KMS-11 (cell line): ENCODE measurements around the gene SART3.

ENCODE experiments used
- H2AFZ ChIP-seq: fragments of 200-600 bp; sonication (generic); 2 replicates; pipeline ENCODE4 v1.6.1; 2016; ENCODE audit warnings: antibody characterized with exemption, mixed run types, low read depth
- H3K27ac ChIP-seq: fragments of 200-600 bp; sonication (generic); 2 replicates; pipeline ENCODE4 v1.6.1; 2016; ENCODE audit warnings: mild to moderate bottlenecking, mixed run types
- H3K27me3 ChIP-seq: fragments of 200-600 bp; sonication (generic); 2 replicates; pipeline ENCODE4 v1.6.1; 2017; ENCODE audit warnings: mild to moderate bottlenecking, low read depth, mixed run types, moderate library complexity; ENCODE audit not compliant: insufficient read depth
- H3K36me3 ChIP-seq: fragments of 200-600 bp; sonication (generic); 2 replicates; pipeline ENCODE4 v1.6.1; 2017; ENCODE audit warnings: mild to moderate bottlenecking, mixed run types; ENCODE audit not compliant: insufficient read depth
- H3K4me1 ChIP-seq: fragments of 200-600 bp; sonication (generic); 2 replicates; pipeline ENCODE4 v1.6.1; 2016; ENCODE audit warnings: mild to moderate bottlenecking, low read depth, mixed run types; ENCODE audit not compliant: poor library complexity, severe bottlenecking
- H3K4me2 ChIP-seq: fragments of 200-600 bp; sonication (generic); 2 replicates; pipeline ENCODE4 v1.7.0; 2016; ENCODE audit warnings: mild to moderate bottlenecking, mixed run types
- H3K4me3 ChIP-seq: fragments of 200-600 bp; sonication (generic); IDR thresholded peaks from 2 replicates; pipeline ENCODE4 v1.6.1; 2017; ENCODE audit warnings: low read depth, low read length, mixed read lengths; ENCODE audit not compliant: insufficient read depth
- H3K79me2 ChIP-seq: fragments of 200-600 bp; sonication (generic); 2 replicates; pipeline ENCODE4 v1.6.1; 2016; ENCODE audit warnings: low read depth, mixed run types; ENCODE audit not compliant: insufficient read depth
- H3K9ac ChIP-seq: fragments of 200-600 bp; sonication (generic); 2 replicates; pipeline ENCODE4 v1.6.1; 2016; ENCODE audit warnings: mild to moderate bottlenecking, mixed run types
- H4K20me1 ChIP-seq: fragments of 200-600 bp; sonication (generic); 2 replicates; pipeline ENCODE4 v1.6.1; 2016; ENCODE audit warnings: mild to moderate bottlenecking, mixed run types; ENCODE audit not compliant: insufficient read depth
- CTCF ChIP-seq: fragments of 200-600 bp; sonication (generic); conservative IDR thresholded peaks from 2 replicates; pipeline ENCODE4 v1.6.1; 2017; ENCODE audit warnings: low read depth, mild to moderate bottlenecking, antibody characterized with exemption, low read length, moderate library complexity, mixed read lengths

Gene SART3

GRCh38 chr12:108573317-108573716 is 12.3 kb upstream of the SART3 start:
- Histone ChIP-seq H3K4me1 (peaks cover 92% of the 10 kb centered on the region), H4K20me1 (no peaks in the 10 kb centered on the region), H3K4me3 (no peak overlapping the region), H3K27me3 (no peaks in the 10 kb centered on the region), H3K9ac (no peak overlapping the region), H3K36me3 (no peaks in the 10 kb centered on the region), H2AFZ (no peak overlapping the region), H3K27ac (no peak overlapping the region), H3K79me2 (no peaks in the 10 kb centered on the region), H3K4me2 (peak overlapping the region; percentile 33; the same call in 1 of the 2 replicates)
- no peak for TF ChIP-seq CTCF

GRCh38 chr12:108572166-108572790 is 11.3 kb upstream of the SART3 start:
- H2AFZ ChIP-seq = no peak overlapping the region
- no peaks in the 10 kb centered on the region for H3K79me2 ChIP-seq
- H3K27ac ChIP-seq = no peak overlapping the region; the same call in 1 of the 2 replicates
- no peak overlapping the region for H3K9ac ChIP-seq
- no peak overlapping the region for H3K4me3 ChIP-seq
- no peaks in the 10 kb centered on the region for H3K27me3 ChIP-seq
- TF ChIP-seq CTCF = no peak
- H4K20me1 ChIP-seq = no peaks in the 10 kb centered on the region
- H3K4me2 ChIP-seq = peak overlapping the region; percentile 4; the same call in 1 of the 2 replicates
- no peaks in the 10 kb centered on the region for H3K36me3 ChIP-seq
- peaks cover 97% of the 10 kb centered on the region for H3K4me1 ChIP-seq

DNA sequence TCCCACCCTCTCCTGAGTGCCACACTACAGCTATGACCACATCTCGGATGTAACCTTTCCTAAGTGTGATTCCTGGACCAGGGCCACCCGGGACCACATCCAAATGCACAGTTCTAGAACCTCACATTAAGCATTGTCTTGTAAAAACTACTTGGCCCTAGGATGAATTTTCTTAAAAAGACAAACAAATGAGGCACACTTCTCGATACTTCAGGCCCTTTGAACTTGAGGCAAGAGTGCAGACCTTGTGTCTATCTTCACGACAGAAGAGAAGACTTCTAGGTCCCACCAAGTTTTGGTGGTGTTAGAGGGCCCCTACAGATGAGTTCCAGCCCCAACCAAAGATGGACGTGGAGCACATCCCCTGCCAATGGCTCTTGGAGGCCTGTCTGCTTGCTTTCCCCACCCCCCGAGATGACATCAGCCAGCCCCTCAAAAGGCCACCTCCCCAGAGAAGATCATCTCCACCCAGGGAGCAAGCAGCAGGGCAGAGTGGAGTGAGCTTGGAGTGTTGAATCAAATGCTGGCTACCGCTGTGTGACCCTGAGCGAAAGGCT is 10.7 kb upstream of the SART3 start:
- Histone ChIP-seq H4K20me1 (no peaks in the 10 kb centered on the region), H3K4me2 (no peak overlapping the region; the same call in 1 of the 2 replicates), H3K4me3 (no peak overlapping the region), H3K4me1 (peaks cover 97% of the 10 kb centered on the region), H2AFZ (no peak overlapping the region), H3K27me3 (no peaks in the 10 kb centered on the region), H3K36me3 (no peaks in the 10 kb centered on the region), H3K9ac (no peak overlapping the region), H3K79me2 (no peaks in the 10 kb centered on the region), H3K27ac (peak overlapping the region; percentile 94; the same call in 1 of the 2 replicates)
- no peak for TF ChIP-seq CTCF

- no peaks in the 10 kb centered on the region for H4K20me1 ChIP-seq
- no peak overlapping the region for H2AFZ ChIP-seq
- H3K27ac ChIP-seq = peak overlapping the region; percentile 94
- H3K4me1 ChIP-seq = peaks cover 97% of the 10 kb centered on the region
- no peak overlapping the region for H3K4me3 ChIP-seq
- no peaks in the 10 kb centered on the region for H3K79me2 ChIP-seq
- H3K27me3 ChIP-seq = no peaks in the 10 kb centered on the region
- no peak for TF ChIP-seq CTCF
- H3K36me3 ChIP-seq = no peaks in the 10 kb centered on the region
- H3K9ac ChIP-seq = peak overlapping the region; percentile 15; the same call in 1 of the 2 replicates
- H3K4me2 ChIP-seq = peak overlapping the region; percentile 99; the same call in 1 of the 2 replicates
Observed at GRCh38 chr12:108570743-108571608, 10.0 kb upstream of the SART3 start.
